Endothelial cell of umbilical vein (primary cell): ENCODE results near the gene CDKL2. TPM values are rescaled to one million over a fixed set of nuclear protein-coding genes. Genes with fewer than 3 reads are reported as not detected.

Experiments
- BruUV-seq: library from RNA; stranded (reverse); fragments of 400-500 nt; replicated peaks from 2 replicates; lab custom pipeline; 2021; lab: Mats Ljungman, UMichigan
- CTCF ChIA-PET: fragments of 300-600, 350-600 bp; sonication (Branson Sonifier 250); formaldehyde crosslinking; loops from one replicate; lab custom pipeline; 2021; ENCODE audit warnings: antibody characterized with exemption, inconsistent platforms; lab: Charles Lee
- POLR2A ChIA-PET: fragments of 300-600, 350-600 bp; sonication (Branson Sonifier 250); formaldehyde crosslinking; loops from one replicate; lab custom pipeline; 2021; ENCODE audit warnings: antibody characterized with exemption, inconsistent platforms; lab: Charles Lee
- DNase-seq: peaks from one replicate; pipeline ENCODE4 v3.0.0-alpha.2; 2011; ENCODE audit warnings: low read depth, low spot score
- FAIRE-seq: peaks from 2 replicates; lab custom pipeline; 2011; peaks lifted over from hg19 to GRCh38; lab: Jason Lieb, UNC
- H2AFZ ChIP-seq: 2 replicates; pipeline ENCODE4 v1.6.0; 2012; ENCODE audit warnings: low read depth, low read length, control low read depth, inconsistent platforms
- H3K27ac ChIP-seq: 2 replicates; pipeline ENCODE4 v1.5.1; 2011; ENCODE audit warnings: low read depth, mild to moderate bottlenecking, control low read depth, low read length, moderate library complexity; ENCODE audit not compliant: insufficient read depth
- H3K27me3 ChIP-seq, 2 experiments: 2 replicates each; pipeline versions ENCODE4 v1.6.0 to v1.6.1; 2011; ENCODE audit warnings: low read length in 2 of 2, mixed read lengths in 1 of 2; ENCODE audit not compliant: control insufficient read depth in 2 of 2, insufficient read depth in 2 of 2
- H3K36me3 ChIP-seq, 2 experiments: 2 replicates in 1 of 2; 3 replicates in 1 of 2; pipeline ENCODE4 v1.5.1; 2011; ENCODE audit warnings: low read length in 2 of 2, mild to moderate bottlenecking in 1 of 2, moderate library complexity in 1 of 2; ENCODE audit not compliant: control insufficient read depth in 2 of 2, insufficient read depth in 2 of 2; ENCODE audit errors: extremely low read depth in 1 of 2
- H3K4me1 ChIP-seq: 3 replicates; pipeline ENCODE4 v1.5.1; 2011; ENCODE audit warnings: mild to moderate bottlenecking, low read length; ENCODE audit not compliant: control insufficient read depth, insufficient read depth; ENCODE audit errors: extremely low read depth
- H3K4me2 ChIP-seq: 2 replicates; pipeline ENCODE4 v1.6.1; 2011; ENCODE audit warnings: low read length, control low read depth, mixed read lengths; ENCODE audit not compliant: insufficient read depth
- H3K4me3 ChIP-seq, 3 experiments: fragments of 200-600 bp in 1 of 3; sonication (generic), shearing (Covaris generic) in 1 of 3; replicated peaks in 1 of 3; 2 replicates each; pipeline ENCODE4 v1.5.1; 2011 to 2016; ENCODE audit warnings: control low read depth in 3 of 3, low read length in 3 of 3, mild to moderate bottlenecking in 2 of 3, inconsistent platforms in 1 of 3, low read depth in 1 of 3, moderate library complexity in 1 of 3; ENCODE audit not compliant: insufficient read depth in 1 of 3
- H3K79me2 ChIP-seq: 2 replicates; pipeline ENCODE4 v1.6.0; 2012; ENCODE audit warnings: low read length, inconsistent platforms; ENCODE audit not compliant: control insufficient read depth, insufficient read depth
- H3K9ac ChIP-seq: replicated peaks from 2 replicates; pipeline ENCODE3; 2011; ENCODE audit warnings: low read length, control low read depth; ENCODE audit not compliant: insufficient read depth; ENCODE audit errors: extremely low read depth
- H3K9me1 ChIP-seq: replicated peaks from 3 replicates; pipeline ENCODE4 v1.6.0; 2011; ENCODE audit warnings: mild to moderate bottlenecking, low read length; ENCODE audit not compliant: control insufficient read depth, insufficient read depth; ENCODE audit errors: extremely low read depth
- H3K9me3 ChIP-seq: replicated peaks from 2 replicates; pipeline ENCODE4 v1.5.1; 2012; ENCODE audit warnings: low read length, inconsistent platforms; ENCODE audit not compliant: control insufficient read depth, insufficient read depth
- H4K20me1 ChIP-seq: replicated peaks from 2 replicates; pipeline ENCODE3; 2011; ENCODE audit warnings: mild to moderate bottlenecking, low read length; ENCODE audit not compliant: control insufficient read depth, insufficient read depth; ENCODE audit errors: extremely low read depth
- EZH2 ChIP-seq: IDR thresholded peaks from 2 replicates; pipeline ENCODE4 v1.6.1; 2012; ENCODE audit warnings: borderline replicate concordance, low read depth, mild to moderate bottlenecking, moderate library complexity, low read length, inconsistent platforms; ENCODE audit not compliant: severe bottlenecking
- FOS ChIP-seq: IDR thresholded peaks from 2 replicates; pipeline ENCODE4 v1.6.1; 2011; ENCODE audit warnings: mild to moderate bottlenecking, low read length, moderate library complexity, borderline replicate concordance; ENCODE audit not compliant: insufficient read depth
- JUN ChIP-seq: IDR thresholded peaks from 2 replicates; pipeline ENCODE4 v1.6.1; 2011; ENCODE audit warnings: borderline replicate concordance, low read depth; ENCODE audit not compliant: insufficient read length, insufficient read depth
- MYC ChIP-seq: IDR thresholded peaks from one replicate; pipeline ENCODE4 v1.6.1; 2011; ENCODE audit warnings: mild to moderate bottlenecking, low read depth, low read length
- POLR2A ChIP-seq: IDR thresholded peaks from 2 replicates; pipeline ENCODE4 v1.6.1; 2012; ENCODE audit warnings: low read depth, mild to moderate bottlenecking, control low read depth, low read length
- POLR2AphosphoS5 ChIP-seq: IDR thresholded peaks from 2 replicates; pipeline ENCODE4 v1.6.1; 2012; ENCODE audit warnings: low read depth, mild to moderate bottlenecking, control low read depth, low read length, moderate library complexity; ENCODE audit not compliant: insufficient read depth
- dilution Hi-C: fragments of 300-500 bp; cut with MboI; formaldehyde crosslinking; loops from one replicate; pipeline ENCODE4 v1.15.0; 2019; ENCODE audit warnings: low sequenced_read_pairs; ENCODE audit not compliant: extremely low pct_ligation_motif_present
- intact Hi-C: fragments of 100-400 bp; cut with micrococcal nuclease; formaldehyde crosslinking; loops from one replicate; pipeline ENCODE4 v1.10.0; 2022
- polyA plus RNA-seq, 4 experiments: library from polyadenylated mRNA; depleted of rRNA in 3 of 4; stranded (reverse) in 3 of 4; unstranded in 1 of 4; fragments of >200 nt; gene quantifications; 2 replicates each; pipeline versions ENCODE4 v1.2.1 to v1.2.3, GENCODE V29; 2011 to 2012; ENCODE audit warnings: missing spikeins in 1 of 4
- total RNA-seq: library from RNA; stranded (reverse); gene quantifications from 2 replicates; pipeline ENCODE4 v1.2.3, GENCODE V29; 2021
- TF ChIP-seq, protein P1 (sequence below), 2 donors: IDR thresholded peaks; 1 replicate in 1 of 2; 2 replicates in 1 of 2; pipeline ENCODE4 v1.5.1; 2011; ENCODE audit warnings: low read length in 2 of 2, mild to moderate bottlenecking in 2 of 2, moderate library complexity in 2 of 2, control low read depth in 1 of 2, inconsistent platforms in 1 of 2, low read depth in 1 of 2; ENCODE audit not compliant: insufficient read depth in 1 of 2; ENCODE audit errors: extremely low read depth in 1 of 2

The CDKL2 gene
- total and polyA plus RNA-seq, 2 donors (not counting 3 experiments of a cell fraction or from before 2014, with no cell fraction given): 0.23 to 0.55 TPM

DNA sequence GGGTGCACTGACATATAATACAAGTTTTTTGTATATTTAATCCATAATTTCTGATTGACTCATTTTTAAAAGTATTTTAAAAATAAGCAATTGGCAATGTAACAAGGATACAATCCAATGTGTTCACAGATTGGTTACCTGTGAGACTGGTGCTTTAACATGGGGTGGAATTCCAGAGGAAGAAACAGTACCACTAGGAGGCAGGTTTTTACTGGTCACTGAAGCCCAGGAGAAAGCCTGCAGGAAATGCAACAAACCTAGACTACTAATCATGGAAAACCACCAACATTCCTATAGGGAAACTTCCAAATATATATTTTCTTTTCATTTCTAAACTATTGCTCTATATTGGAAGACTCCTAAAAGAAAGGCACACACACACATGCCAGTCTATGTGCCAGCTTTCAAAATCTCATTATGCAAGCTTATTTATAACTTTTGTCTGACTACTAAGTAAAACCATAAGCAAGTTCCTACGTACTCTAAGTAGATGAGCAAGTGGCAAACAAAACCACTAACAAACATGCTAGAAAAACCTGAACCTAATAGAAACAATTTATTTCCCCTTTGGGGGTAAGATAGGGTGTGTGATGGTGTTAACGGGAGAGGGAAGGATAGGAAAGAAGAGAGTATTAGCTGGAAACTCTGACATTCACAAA, 23.6 kb upstream of the CDKL2 start:
- DNase-seq: peak; percentile 61
- ChIA-PET CTCF (interaction anchor here (0.6 to 4.7 kb wide), 6 partner anchors 14 to 194 kb away, joined by 3 to 30 read pairs (median 4); partner anchors contain the start of gene USO1), POLR2A (no interaction called here)
- H3K4me2 ChIP-seq: no peak overlapping the region
- dilution Hi-C loops (no loop called here), intact Hi-C loops (loop anchor here (1.0 kb wide), 2 partner anchors 70 to 194 kb away; partner anchors contain the start of gene USO1)
- no peak for FAIRE-seq
- H3K36me3 ChIP-seq: peaks cover 8 to 36% of the 10 kb centered on the region in 2 experiments
- H3K79me2 ChIP-seq: peaks cover 50% of the 10 kb centered on the region
- H2AFZ ChIP-seq: no peak overlapping the region
- no peak overlapping the region for H3K9ac ChIP-seq
- H3K27ac ChIP-seq: no peak overlapping the region
- TF ChIP-seq EZH2 (no peak), POLR2A (no peak), MYC (no peak), POLR2AphosphoS5 (no peak), FOS (no peak), JUN (no peak)
- TF ChIP-seq, protein P1, sequence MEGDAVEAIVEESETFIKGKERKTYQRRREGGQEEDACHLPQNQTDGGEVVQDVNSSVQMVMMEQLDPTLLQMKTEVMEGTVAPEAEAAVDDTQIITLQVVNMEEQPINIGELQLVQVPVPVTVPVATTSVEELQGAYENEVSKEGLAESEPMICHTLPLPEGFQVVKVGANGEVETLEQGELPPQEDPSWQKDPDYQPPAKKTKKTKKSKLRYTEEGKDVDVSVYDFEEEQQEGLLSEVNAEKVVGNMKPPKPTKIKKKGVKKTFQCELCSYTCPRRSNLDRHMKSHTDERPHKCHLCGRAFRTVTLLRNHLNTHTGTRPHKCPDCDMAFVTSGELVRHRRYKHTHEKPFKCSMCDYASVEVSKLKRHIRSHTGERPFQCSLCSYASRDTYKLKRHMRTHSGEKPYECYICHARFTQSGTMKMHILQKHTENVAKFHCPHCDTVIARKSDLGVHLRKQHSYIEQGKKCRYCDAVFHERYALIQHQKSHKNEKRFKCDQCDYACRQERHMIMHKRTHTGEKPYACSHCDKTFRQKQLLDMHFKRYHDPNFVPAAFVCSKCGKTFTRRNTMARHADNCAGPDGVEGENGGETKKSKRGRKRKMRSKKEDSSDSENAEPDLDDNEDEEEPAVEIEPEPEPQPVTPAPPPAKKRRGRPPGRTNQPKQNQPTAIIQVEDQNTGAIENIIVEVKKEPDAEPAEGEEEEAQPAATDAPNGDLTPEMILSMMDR (IDR thresholded peaks at IDR 0.05; ENCODE audit: extremely low read depth in 1 of 2, insufficient read depth in 1 of 2, low read depth in 1 of 2, low read length in 2 of 2): peak; percentile 38 to 49
- no peaks in the 10 kb centered on the region for H3K27me3 ChIP-seq
- no peaks in the 10 kb centered on the region for H3K9me3 ChIP-seq
- BruUV-seq: no TSS peak
- H3K4me3 ChIP-seq: no peak overlapping the region
- H3K4me1 ChIP-seq: peaks cover 4% of the 10 kb centered on the region
- peaks cover 6% of the 10 kb centered on the region for H4K20me1 ChIP-seq
- H3K9me1 ChIP-seq: no peaks in the 10 kb centered on the region
